Suprapubic skin (tissue), 3 donors: ENCODE results near the gene CYTH1.

Experiments used
- CTCF ChIP-seq, 2 donors: fragments of 200-600 bp in 1 of 2; fragments of 450-650 bp in 1 of 2; sonication (generic) in 1 of 2; IDR thresholded peaks; one replicate each; pipeline ENCODE4 v1.5.1; 2016 to 2019; ENCODE audit warnings: antibody characterized with exemption in 2 of 2, mild to moderate bottlenecking in 1 of 2, moderate library complexity in 1 of 2
- EP300 ChIP-seq: sonication (generic); formaldehyde crosslinking; IDR thresholded peaks from one replicate; pipeline ENCODE4 v1.6.1; 2017; ENCODE audit warnings: antibody characterized with exemption
- POLR2A ChIP-seq, 2 donors: fragments of 450-650 bp; IDR thresholded peaks; one replicate each; pipeline ENCODE4 v1.6.1; 2017; ENCODE audit warnings: antibody characterized with exemption in 2 of 2, mild to moderate bottlenecking in 2 of 2, moderate library complexity in 2 of 2

GRCh38 chr17:78641243-78641642 lies 140.8 kb downstream of the CYTH1 start:
- no peak for TF ChIP-seq CTCF (IDR thresholded peaks at IDR 0.05)
- TF ChIP-seq EP300: no peak
- TF ChIP-seq POLR2A (IDR thresholded peaks at IDR 0.05): no peak
